HG02610 (cell line): ENCODE measurements around the gene PIK3IP1.
"Not testable (repeated sequence)": the region's sequence is repeated elsewhere in the genome, so short reads cannot be mapped to it uniquely, and the experiment has no call there.

Source experiments
- ATAC-seq: cut with Tn5 transposase; IDR thresholded peaks from one replicate; pipeline ENCODE4 v1.9.1; 2021; ENCODE audit warnings: mild to moderate bottlenecking, moderate library complexity; ENCODE audit not compliant: unreplicated experiment

PIK3IP1 gene

DNA sequence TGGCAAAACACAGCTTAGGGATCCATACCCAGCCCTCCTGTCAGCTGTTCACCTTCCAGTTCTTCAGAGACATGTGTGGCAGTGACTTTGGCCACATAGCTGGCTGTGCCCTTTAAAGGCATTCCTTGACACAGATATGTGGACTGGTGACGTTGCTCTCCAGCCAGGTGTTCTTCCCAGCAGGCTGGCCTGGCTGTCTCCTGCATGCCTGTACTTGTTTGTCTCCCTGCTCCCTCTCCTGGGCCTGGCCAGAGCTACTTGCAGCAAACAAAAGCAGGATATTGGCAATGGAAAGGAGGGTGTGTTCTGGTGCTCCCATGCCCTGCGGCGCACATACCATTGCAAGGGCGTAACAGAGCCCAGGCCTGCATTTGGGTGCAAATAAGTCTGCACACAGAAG, 38.3 kb downstream of the PIK3IP1 start:
- ATAC-seq = no peak

GRCh38 chr22:31250740-31251600, 41.3 kb downstream of the PIK3IP1 start:
- no peak for ATAC-seq

- no peak for ATAC-seq
Measured at GRCh38 chr22:31248965-31249958, 43.0 kb downstream of the PIK3IP1 start.

GRCh38 chr22:31248138-31248745, 44.0 kb downstream of the PIK3IP1 start:
- ATAC-seq = peak; percentile 66

GRCh38 chr22:31247726-31248125, 44.6 kb downstream of the PIK3IP1 start:
- no peak for ATAC-seq

DNA sequence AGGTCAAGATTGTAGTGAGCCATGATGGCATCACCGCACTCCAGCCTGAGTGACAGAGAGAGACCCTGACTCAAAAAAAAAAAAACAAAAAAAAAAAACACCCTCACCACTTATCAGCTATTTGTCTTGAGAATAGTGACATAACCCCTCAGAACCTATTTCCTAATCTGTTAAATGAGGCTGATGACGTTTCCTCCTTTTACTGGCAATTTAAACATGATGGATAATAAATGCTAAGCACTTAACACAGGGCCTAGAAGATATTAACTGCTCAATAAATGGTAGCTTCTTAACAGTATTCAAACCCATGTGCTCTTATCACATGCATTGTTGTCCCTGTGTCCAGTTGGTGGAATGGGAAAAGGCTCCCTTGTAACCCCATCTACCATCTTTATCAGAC, 45.6 kb downstream of the PIK3IP1 start:
- no peak for ATAC-seq

DNA sequence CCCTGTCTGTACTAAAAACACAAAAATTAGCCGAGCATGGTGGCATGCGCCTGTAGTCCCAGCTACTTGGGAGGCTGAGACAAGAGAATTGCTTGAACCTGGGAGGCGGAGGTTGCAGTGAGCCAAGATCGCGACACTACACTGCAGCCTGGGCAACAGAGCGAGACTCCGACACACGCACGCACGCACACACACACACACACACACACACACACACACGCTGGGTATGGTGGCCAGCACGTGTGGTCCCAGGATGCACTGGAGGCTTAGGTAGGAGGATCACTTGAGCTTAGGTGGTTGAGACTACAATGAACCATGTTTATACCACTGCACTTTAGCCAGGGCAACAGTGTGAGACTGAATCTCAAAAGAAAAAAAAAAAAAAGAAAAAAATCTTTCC, 46.3 kb downstream of the PIK3IP1 start:
- not testable (repeated sequence) for ATAC-seq

DNA sequence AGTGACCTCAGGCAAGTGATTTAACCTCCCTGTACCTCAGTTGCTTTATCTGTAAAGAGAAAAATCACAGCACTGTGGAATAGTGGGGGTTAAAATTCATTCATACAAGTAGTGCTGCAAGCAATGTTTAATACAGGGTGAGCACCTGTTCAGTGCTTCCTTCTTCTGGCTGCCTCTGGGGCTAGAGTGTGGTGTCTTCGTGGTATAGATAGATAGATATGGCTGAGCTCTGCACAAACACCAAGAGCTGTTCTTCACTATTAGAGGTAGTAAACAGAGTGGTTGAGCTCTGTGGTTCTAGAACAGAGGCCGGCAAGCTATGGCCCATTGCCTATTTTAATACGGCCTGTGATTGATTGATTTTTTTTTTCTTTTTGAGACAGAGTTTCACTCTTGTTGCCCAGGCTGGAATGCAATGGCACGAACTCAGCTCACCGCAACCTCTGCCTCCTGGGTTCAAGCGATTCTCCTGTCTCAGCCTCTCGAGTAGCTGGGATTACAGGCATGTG, 47.3 kb downstream of the PIK3IP1 start:
- no peak for ATAC-seq

GRCh38 chr22:31244046-31244942, 48.0 kb downstream of the PIK3IP1 start:
- no peak for ATAC-seq

- ATAC-seq = no peak
Measured at GRCh38 chr22:31243339-31244045, 48.8 kb downstream of the PIK3IP1 start.

DNA sequence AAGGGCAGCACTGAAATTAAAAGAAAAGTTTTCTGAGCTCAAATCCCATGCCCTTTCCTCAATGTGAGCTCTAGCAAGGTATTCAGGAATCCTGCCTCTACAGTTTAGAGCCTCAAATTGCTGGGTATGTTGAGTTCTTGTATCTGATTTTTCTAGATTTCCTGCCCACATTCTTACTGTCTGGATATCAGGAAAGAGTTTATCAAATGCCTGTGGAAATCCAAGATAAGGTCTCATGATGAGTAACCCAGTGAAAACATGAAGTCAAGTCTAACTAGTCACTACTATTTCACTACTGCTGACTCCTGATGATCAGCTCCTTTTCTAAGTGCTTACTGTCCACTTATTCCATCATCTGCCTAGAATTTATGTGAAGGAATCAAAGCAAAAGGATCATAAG, 50.4 kb downstream of the PIK3IP1 start:
- no peak for ATAC-seq

GRCh38 chr22:31241200-31241599, 51.1 kb downstream of the PIK3IP1 start:
- no peak for ATAC-seq

- no peak for ATAC-seq
Measured at GRCh38 chr22:31239771-31240370, 52.4 kb downstream of the PIK3IP1 start.

DNA sequence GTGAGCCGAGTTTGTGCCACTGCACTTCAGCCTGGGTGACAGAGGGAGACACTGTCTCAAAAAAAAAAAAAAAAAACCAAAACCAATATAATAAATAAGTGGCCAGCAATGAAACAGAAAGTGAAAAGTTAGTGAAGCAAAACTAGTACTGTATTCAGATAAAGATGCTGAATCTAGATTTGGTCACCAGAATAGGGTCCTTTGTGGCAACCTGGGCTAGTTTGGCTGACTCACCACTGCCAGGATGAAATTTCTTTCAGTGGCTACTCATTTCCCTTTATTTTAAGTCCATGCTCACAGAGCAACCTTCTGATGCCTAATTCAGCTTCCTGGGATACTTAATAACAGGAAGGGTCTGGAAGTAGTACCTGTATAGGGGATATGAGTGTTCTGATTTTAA, 54.2 kb downstream of the PIK3IP1 start:
- ATAC-seq = no peak

GRCh38 chr22:31236044-31236443, 56.2 kb downstream of the PIK3IP1 start:
- not testable (repeated sequence) for ATAC-seq

DNA sequence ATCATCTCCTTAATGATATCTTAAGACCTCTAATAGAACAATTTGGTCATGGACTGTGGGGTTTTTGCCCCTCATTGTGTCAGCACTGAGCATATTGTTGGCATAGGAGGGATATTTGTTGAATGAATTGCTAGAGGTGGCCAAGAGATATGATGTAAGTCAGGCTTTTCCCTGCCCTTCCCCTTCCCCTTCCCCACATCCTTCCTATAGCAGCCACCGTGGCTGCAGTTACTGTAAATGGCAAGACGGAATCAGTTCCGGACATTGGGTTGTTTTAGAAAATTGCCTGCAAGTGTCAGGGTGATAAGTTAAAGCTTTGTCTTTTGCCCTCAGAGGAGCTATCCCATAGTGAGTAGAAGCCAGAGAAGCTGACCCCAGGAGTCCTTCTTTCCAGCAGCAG, 57.2 kb downstream of the PIK3IP1 start:
- ATAC-seq = no peak

DNA sequence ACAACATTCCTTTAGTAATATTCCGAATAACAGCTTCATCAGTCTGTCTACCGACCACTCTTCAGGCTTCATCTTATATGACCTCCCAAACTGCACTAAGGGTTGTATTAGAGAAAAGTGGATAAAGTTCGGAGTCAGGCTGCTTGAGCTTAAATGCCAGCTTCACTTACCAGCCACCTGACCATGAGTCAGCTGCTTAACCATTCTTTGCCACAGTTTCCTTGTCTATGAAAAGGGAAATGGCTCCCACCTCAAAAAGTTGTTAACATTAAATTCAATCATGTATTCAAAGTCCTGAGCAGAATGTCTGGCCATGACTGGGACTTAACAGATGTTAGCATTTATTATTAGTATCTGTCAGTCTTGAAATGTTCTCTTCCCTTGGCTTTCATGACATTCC, 59.3 kb downstream of the PIK3IP1 start:
- no peak for ATAC-seq
